H1 (cell line): Measurements from ENCODE around the gene BBS1.

ENCODE experiments used
- ASH2L ChIP-seq: fragments of 200-600, 300-600 bp; sonication (generic); IDR thresholded peaks from one replicate; pipeline ENCODE4 v1.7.1; 2017; ENCODE audit warnings: low read length
- FOSL1 ChIP-seq: IDR thresholded peaks from 2 replicates; pipeline ENCODE4 v1.6.1; 2011; ENCODE audit warnings: mild to moderate bottlenecking, low read depth, low read length, moderate library complexity; ENCODE audit not compliant: insufficient read depth
- KDM5A ChIP-seq: fragments of 200-600 bp; IDR thresholded peaks from 2 replicates; pipeline ENCODE4 v1.7.1; 2012; ENCODE audit warnings: mild to moderate bottlenecking, low read length, inconsistent platforms, mixed read lengths
- NRF1 ChIP-seq: IDR thresholded peaks from 2 replicates; pipeline ENCODE4 v1.6.1; 2011; ENCODE audit warnings: mild to moderate bottlenecking, low read depth, low read length, improper control_type of control experiment
- POLR2A ChIP-seq, 2 experiments: IDR thresholded peaks; 1 replicate in 1 of 2; 2 replicates in 1 of 2; pipeline ENCODE4 v1.6.1; 2011; ENCODE audit warnings: low read depth in 2 of 2, low read length in 2 of 2, mild to moderate bottlenecking in 2 of 2; ENCODE audit errors: control extremely low read depth in 1 of 2
- POLR2AphosphoS5 ChIP-seq: IDR thresholded peaks from 2 replicates; pipeline ENCODE4 v1.6.1; 2011; ENCODE audit warnings: low read depth, low read length
- RAD21 ChIP-seq, 2 experiments: IDR thresholded peaks in 1 of 2; conservative IDR thresholded peaks in 1 of 2; 2 replicates each; pipeline ENCODE4 v1.6.1; 2011; ENCODE audit warnings: low read depth in 2 of 2, low read length in 2 of 2, improper control_type of control experiment in 1 of 2, inconsistent platforms in 1 of 2, mild to moderate bottlenecking in 1 of 2, moderate library complexity in 1 of 2
- TF ChIP-seq, protein P1 (sequence below), 3 experiments: IDR thresholded peaks; 1 replicate in 2 of 3; 2 replicates in 1 of 3; pipeline versions ENCODE4 v1.5.1 to v1.6.1; 2011; ENCODE audit warnings: low read length in 3 of 3, mild to moderate bottlenecking in 3 of 3, inconsistent platforms in 2 of 3, low read depth in 1 of 3, moderate library complexity in 1 of 3; ENCODE audit not compliant: insufficient read depth in 1 of 3; ENCODE audit errors: control extremely low read depth in 1 of 3
- TF ChIP-seq, protein P2 (sequence below): IDR thresholded peaks from 2 replicates; pipeline ENCODE4 v1.6.1; 2012; ENCODE audit warnings: inconsistent platforms

DNA sequence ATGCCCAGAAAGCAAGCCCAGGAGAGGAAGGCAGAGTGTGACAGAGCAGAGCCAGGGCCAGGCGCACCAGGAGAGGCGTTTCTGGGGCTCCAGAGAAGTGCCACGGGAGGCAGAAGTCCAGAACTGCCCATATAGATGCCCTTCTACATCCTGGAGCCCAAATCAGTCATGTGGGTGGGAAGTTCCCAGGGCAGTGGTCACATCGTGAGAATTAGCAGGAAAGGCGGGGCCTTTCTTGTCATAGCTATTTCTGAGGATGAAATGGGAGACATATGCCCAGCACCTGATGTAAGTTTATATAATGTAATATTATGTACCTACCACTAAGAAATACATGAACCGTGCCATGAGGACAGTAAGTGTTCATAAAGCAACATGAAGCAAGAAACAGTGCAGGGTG lies 22.3 kb downstream of the BBS1 start:
- TF ChIP-seq FOSL1 (no peak), NRF1 (no peak), ASH2L (no peak), KDM5A (no peak), RAD21 (IDR thresholded peaks at IDR 0.05 in 1 of 2, conservative IDR thresholded peaks at IDR 0.05 in 1 of 2; ENCODE audit: low read depth in 2 of 2, low read length in 2 of 2) (no peak), POLR2AphosphoS5 (no peak), POLR2A (IDR thresholded peaks at IDR 0.05; ENCODE audit: control extremely low read depth in 1 of 2, low read depth in 2 of 2, low read length in 2 of 2) (no peak)
- TF ChIP-seq, protein P1, sequence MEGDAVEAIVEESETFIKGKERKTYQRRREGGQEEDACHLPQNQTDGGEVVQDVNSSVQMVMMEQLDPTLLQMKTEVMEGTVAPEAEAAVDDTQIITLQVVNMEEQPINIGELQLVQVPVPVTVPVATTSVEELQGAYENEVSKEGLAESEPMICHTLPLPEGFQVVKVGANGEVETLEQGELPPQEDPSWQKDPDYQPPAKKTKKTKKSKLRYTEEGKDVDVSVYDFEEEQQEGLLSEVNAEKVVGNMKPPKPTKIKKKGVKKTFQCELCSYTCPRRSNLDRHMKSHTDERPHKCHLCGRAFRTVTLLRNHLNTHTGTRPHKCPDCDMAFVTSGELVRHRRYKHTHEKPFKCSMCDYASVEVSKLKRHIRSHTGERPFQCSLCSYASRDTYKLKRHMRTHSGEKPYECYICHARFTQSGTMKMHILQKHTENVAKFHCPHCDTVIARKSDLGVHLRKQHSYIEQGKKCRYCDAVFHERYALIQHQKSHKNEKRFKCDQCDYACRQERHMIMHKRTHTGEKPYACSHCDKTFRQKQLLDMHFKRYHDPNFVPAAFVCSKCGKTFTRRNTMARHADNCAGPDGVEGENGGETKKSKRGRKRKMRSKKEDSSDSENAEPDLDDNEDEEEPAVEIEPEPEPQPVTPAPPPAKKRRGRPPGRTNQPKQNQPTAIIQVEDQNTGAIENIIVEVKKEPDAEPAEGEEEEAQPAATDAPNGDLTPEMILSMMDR (IDR thresholded peaks at IDR 0.05; ENCODE audit: control extremely low read depth in 1 of 3, insufficient read depth in 1 of 3, low read depth in 1 of 3, low read length in 3 of 3): no peak
- TF ChIP-seq, protein P2, sequence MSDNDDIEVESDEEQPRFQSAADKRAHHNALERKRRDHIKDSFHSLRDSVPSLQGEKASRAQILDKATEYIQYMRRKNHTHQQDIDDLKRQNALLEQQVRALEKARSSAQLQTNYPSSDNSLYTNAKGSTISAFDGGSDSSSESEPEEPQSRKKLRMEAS: no peak
